ENCODE results near the gene ATOH8.
A peak's percentile ranks its signal among the peaks of the same experiment; 100 is the strongest.

The ATOH8 gene

GRCh38 chr2:85796341-85797262, 42.8 kb downstream of the ATOH8 start:
- no peak for DNase-seq (ENCODE audit: low read depth in 1 of 2, low spot score in 1 of 2)
- H3K27ac ChIP-seq (replicated peaks): no peak overlapping the region
- no peak for TF ChIP-seq SPI1 (IDR thresholded peaks at IDR 0.05; ENCODE audit: borderline replicate concordance, low read depth)
- TF ChIP-seq REST (IDR thresholded peaks at IDR 0.05; ENCODE audit: insufficient replicate concordance, low read depth): peak; percentile 52
- H3K4me3 ChIP-seq (replicated peaks; ENCODE audit: insufficient read depth, low read length): no peak overlapping the region
- H3K27me3 ChIP-seq (ENCODE audit: insufficient read depth, poor library complexity, severe bottlenecking): no peaks in the 10 kb centered on the region

DNA sequence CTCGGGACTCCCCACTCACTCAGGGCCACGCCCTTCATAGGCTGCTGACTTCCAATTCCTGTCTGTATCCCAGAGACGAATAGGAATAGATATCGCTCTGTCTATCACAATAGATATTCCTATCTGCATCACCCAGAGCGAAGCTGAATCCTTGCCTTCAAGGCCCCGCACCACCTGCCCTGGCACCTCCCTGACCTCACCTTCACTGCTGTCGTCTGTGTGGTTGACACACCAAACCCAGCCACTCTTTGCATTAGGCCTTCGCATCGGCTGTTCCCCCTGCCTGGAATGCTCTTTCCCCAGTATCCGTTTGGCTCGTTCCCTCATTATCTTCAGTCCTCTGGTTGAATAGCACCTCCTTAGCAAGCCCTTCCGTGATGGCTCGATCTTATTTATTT, 43.5 kb downstream of the ATOH8 start:
- Histone ChIP-seq H3K4me3 (replicated peaks; ENCODE audit: insufficient read depth, low read length) (no peak overlapping the region), H3K27ac (replicated peaks) (no peak overlapping the region), H3K27me3 (ENCODE audit: insufficient read depth, poor library complexity, severe bottlenecking) (no peaks in the 10 kb centered on the region)
- DNase-seq (ENCODE audit: low read depth in 1 of 2, low spot score in 1 of 2): no peak
- TF ChIP-seq SPI1 (IDR thresholded peaks at IDR 0.05; ENCODE audit: borderline replicate concordance, low read depth): no peak

DNA sequence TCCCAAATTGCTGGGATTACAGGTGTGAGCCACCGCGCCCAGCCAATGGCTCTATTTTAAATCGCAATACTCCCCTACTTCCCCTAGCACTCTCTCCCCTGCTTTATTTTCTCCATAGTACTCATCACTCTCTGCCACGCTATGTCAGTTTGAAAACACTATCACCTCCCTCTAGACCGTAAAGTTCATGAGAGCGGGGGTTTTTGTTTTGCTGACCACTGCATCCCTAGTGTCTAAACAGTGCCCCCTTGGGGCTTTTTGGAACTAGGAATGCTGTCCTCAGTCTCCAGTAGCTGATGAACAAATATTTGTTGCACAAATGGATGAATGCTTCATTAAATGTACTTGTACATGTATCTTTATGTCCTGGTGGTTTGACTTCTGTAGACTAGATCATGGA, 44.1 kb downstream of the ATOH8 start:
- Histone ChIP-seq H3K4me3 (replicated peaks; ENCODE audit: insufficient read depth, low read length) (no peak overlapping the region), H3K27ac (replicated peaks) (no peak overlapping the region), H3K27me3 (ENCODE audit: insufficient read depth, poor library complexity, severe bottlenecking) (no peaks in the 10 kb centered on the region)
- TF ChIP-seq POLR2AphosphoS5 (IDR thresholded peaks at IDR 0.05; ENCODE audit: low read depth) (no peak), CTCF (IDR thresholded peaks at IDR 0.05; ENCODE audit: insufficient read depth, low read length) (no peak), SPI1 (IDR thresholded peaks at IDR 0.05; ENCODE audit: borderline replicate concordance, low read depth) (no peak), GABPA (IDR thresholded peaks at IDR 0.05; ENCODE audit: low read depth) (no peak), REST (IDR thresholded peaks at IDR 0.05; ENCODE audit: insufficient replicate concordance, low read depth) (no peak)
- no peak for DNase-seq (ENCODE audit: low read depth in 1 of 2, low spot score in 1 of 2)

DNA sequence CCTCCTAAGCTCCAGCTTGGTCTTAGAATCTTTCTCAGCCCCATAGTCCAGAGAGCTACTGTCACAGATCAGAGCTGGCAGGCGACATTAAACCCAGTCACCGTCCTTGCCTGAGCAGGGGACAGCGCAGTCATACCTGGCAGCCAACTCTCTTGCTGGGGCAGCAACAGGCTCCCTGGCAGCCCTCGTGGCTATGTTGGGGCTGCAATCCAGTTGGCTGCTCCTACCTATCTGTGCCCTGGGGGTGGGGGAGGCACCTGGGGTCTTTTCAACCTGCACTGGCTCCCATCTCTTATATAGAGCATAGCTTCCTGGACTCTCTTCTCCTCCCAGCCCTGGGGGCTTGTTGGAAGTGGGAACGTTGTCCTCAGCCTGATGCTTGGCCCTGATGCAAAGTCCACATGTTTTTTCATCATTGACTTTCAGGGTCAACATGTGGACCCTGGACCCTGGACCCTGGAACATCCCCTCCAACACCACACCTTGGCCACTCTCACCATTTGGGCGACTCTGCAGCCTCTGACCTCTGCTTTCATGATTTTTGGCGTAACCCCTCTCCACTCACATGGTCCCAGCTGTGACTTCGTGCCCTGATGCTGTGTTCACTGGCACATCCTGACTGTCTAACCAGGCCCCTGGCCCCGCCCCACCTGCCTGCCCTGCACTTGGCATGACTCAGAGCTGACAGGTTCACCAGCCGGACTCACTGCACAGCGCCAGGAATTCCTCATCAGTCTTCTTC, 45.6 kb downstream of the ATOH8 start:
- no peak overlapping the region for H3K4me3 ChIP-seq (replicated peaks; ENCODE audit: insufficient read depth, low read length)
- no peaks in the 10 kb centered on the region for H3K27me3 ChIP-seq (ENCODE audit: insufficient read depth, poor library complexity, severe bottlenecking)
- no peak overlapping the region for H3K27ac ChIP-seq (replicated peaks)
- TF ChIP-seq GABPA (IDR thresholded peaks at IDR 0.05; ENCODE audit: low read depth) (no peak), POLR2AphosphoS5 (IDR thresholded peaks at IDR 0.05; ENCODE audit: low read depth) (no peak), SPI1 (IDR thresholded peaks at IDR 0.05; ENCODE audit: borderline replicate concordance, low read depth) (no peak), CTCF (IDR thresholded peaks at IDR 0.05; ENCODE audit: insufficient read depth, low read length) (no peak), REST (IDR thresholded peaks at IDR 0.05; ENCODE audit: insufficient replicate concordance, low read depth) (no peak)
- no peak for DNase-seq (ENCODE audit: low read depth in 1 of 2, low spot score in 1 of 2)
